GM18870 (cell line): ENCODE data around the gene HSD17B12.

ENCODE experiments used
- ATAC-seq: cut with Tn5 transposase; IDR thresholded peaks from one replicate; pipeline ENCODE4 v1.9.1; 2021; ENCODE audit warnings: moderate library complexity; ENCODE audit not compliant: unreplicated experiment

The HSD17B12 gene

GRCh38 chr11:43687120-43687791, 6.7 kb downstream of the HSD17B12 start:
- no peak for ATAC-seq

- ATAC-seq: no peak
These were observed 7.9 kb downstream of the HSD17B12 start for GRCh38 chr11:43688394-43688793.

GRCh38 chr11:43689167-43689566, 8.6 kb downstream of the HSD17B12 start:
- no peak for ATAC-seq

GRCh38 chr11:43690929-43691725, 10.6 kb downstream of the HSD17B12 start:
- no peak for ATAC-seq

GRCh38 chr11:43691806-43692205, 11.3 kb downstream of the HSD17B12 start:
- no peak for ATAC-seq

GRCh38 chr11:43693069-43693468, 12.5 kb downstream of the HSD17B12 start:
- ATAC-seq: no peak

GRCh38 chr11:43693731-43694130, 13.2 kb downstream of the HSD17B12 start:
- ATAC-seq: no peak

GRCh38 chr11:43694477-43694876, 13.9 kb downstream of the HSD17B12 start:
- peak; percentile 63 for ATAC-seq

GRCh38 chr11:43697679-43698078, 17.1 kb downstream of the HSD17B12 start:
- no peak for ATAC-seq

GRCh38 chr11:43699870-43700269, 19.3 kb downstream of the HSD17B12 start:
- no peak for ATAC-seq

- ATAC-seq: no peak
These were observed 26.1 kb downstream of the HSD17B12 start for GRCh38 chr11:43706631-43707030.

- no peak for ATAC-seq
These were observed 28.2 kb downstream of the HSD17B12 start for GRCh38 chr11:43708776-43709175.

GRCh38 chr11:43709689-43710088, 29.2 kb downstream of the HSD17B12 start:
- ATAC-seq: no peak

- no peak for ATAC-seq
These were observed 32.1 kb downstream of the HSD17B12 start for GRCh38 chr11:43712676-43713075.

GRCh38 chr11:43718373-43718772, 37.8 kb downstream of the HSD17B12 start:
- ATAC-seq: no peak

- ATAC-seq: no peak
These were observed 43.1 kb downstream of the HSD17B12 start for GRCh38 chr11:43723617-43724016.

GRCh38 chr11:43732225-43732624, 51.7 kb downstream of the HSD17B12 start:
- ATAC-seq: no peak

- no peak for ATAC-seq
These were observed 53.7 kb downstream of the HSD17B12 start for GRCh38 chr11:43734256-43734655.

- no peak for ATAC-seq
These were observed 54.6 kb downstream of the HSD17B12 start for GRCh38 chr11:43735115-43735514.

- no peak for ATAC-seq
These were observed 55.4 kb downstream of the HSD17B12 start for GRCh38 chr11:43735961-43736360.

GRCh38 chr11:43736502-43737200, 56.1 kb downstream of the HSD17B12 start:
- ATAC-seq: no peak

- no peak for ATAC-seq
These were observed 56.7 kb downstream of the HSD17B12 start for GRCh38 chr11:43737201-43737590.
